Motor neuron (in vitro differentiated cells): ENCODE data around the gene RAD21L1. TPM values are rescaled to one million over a fixed set of nuclear protein-coding genes. Genes with fewer than 3 reads are reported as not detected.

Experiments
- ATAC-seq, 8 experiments: fragments of 200-7000 bp; cut with Tn5 transposase; replicated peaks in 6 of 8; 2 replicates each; pipeline ENCODE4 v1.8.0; 2021; ENCODE audit warnings: mild to moderate bottlenecking in 8 of 8, moderate library complexity in 8 of 8
- H3K27ac ChIP-seq, 2 donors: fragments of 250-450 bp; sonication (Bioruptor Pico); 2 replicates each; pipeline ENCODE4 v1.9.0; 2021; ENCODE audit warnings: antibody characterized with exemption in 2 of 2, mild to moderate bottlenecking in 2 of 2, moderate library complexity in 1 of 2
- H3K4me1 ChIP-seq, 2 donors: fragments of 250-450 bp; sonication (Bioruptor Pico); replicated peaks in 1 of 2; 2 replicates each; pipeline ENCODE4 v1.6.1; 2021; ENCODE audit warnings: antibody characterized with exemption in 2 of 2, mild to moderate bottlenecking in 2 of 2, moderate library complexity in 1 of 2
- H3K4me3 ChIP-seq, 5 donors: fragments of 250-450 bp; sonication (Bioruptor Pico); 2 replicates each; pipeline ENCODE4 v1.9.0; 2021; ENCODE audit warnings: antibody characterized with exemption in 5 of 5, mild to moderate bottlenecking in 5 of 5, moderate library complexity in 4 of 5
- WGBS, 10 experiments: fragments of 450-650 bp; shearing (Covaris generic); methylation state at CpG; one replicate each; pipeline ENCODE4 v1.0.0; 2022; 5-methylcytosine and 5-hydroxymethylcytosine counted together
- in situ Hi-C, 9 experiments: fragments of 400-800 bp; cut with MboI; loops; one replicate each; pipeline ENCODE4 v1.15.0; 2021; ENCODE audit warnings: low sequenced_read_pairs in 9 of 9, low pct_unique_long_range_greater_than_20kb in 2 of 9; ENCODE audit not compliant: unreplicated experiment in 9 of 9
- total RNA-seq, 8 experiments: library from RNA; unstranded; fragments of 300-600 nt; gene quantifications; 2 replicates each; pipeline versions ENCODE4 v1.2.3 to v1.2.4, GENCODE V29; 2022

Gene RAD21L1
- total RNA-seq, 8 experiments from 2014 or later, result not detected

DNA sequence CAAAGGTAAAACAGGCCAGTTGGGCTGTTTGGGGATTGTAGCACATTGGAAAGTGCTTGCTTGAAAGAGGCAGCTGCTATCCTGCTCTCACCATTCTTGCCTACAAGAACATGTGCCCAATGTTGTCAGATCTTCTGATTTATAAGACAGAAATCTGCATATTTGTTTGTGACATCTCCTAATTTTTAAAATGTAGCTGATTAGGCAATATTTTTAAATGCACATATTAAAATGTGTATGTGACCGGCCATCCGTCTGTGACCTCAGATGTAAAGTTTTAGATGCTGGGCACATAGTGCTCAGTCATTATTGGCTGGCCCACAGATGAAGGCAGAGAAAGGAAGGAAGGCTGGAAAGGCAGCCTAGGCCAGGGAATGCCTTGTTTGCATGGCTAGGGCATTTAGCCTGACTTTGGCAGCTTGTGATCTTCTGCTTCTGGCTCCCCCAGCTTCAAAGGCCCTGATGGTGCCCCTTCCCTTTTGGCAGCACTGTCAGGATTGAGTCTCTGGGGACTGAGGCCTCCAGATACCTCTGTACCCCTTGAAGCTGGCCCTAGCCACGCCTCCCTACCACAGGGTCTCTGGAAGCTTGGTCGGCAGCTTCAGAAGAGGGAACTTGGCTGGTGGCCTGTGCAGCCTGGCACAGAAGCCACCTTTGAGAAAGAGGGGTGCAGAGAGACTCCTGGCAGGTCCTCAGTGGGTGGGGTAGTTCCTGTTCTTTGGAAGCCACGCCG is 46.7 kb downstream of the RAD21L1 start:
- WGBS, 10 experiments, result 0 to 83% (median 75%) methylated on average over 1 to 5 of the region's 6 CpGs; no CpG with 5 or more reads in 5 of the 10 experiments
- Histone ChIP-seq H3K4me1 (peaks cover 0 to 2% of the 10 kb centered on the region in 2 donors), H3K27ac (no peak overlapping the region), H3K4me3 (no peak overlapping the region)
- ATAC-seq, result peak in 3 of 8 experiments; percentile 47 to 51 (median 47)
- in situ Hi-C loops, result no loop called here

DNA sequence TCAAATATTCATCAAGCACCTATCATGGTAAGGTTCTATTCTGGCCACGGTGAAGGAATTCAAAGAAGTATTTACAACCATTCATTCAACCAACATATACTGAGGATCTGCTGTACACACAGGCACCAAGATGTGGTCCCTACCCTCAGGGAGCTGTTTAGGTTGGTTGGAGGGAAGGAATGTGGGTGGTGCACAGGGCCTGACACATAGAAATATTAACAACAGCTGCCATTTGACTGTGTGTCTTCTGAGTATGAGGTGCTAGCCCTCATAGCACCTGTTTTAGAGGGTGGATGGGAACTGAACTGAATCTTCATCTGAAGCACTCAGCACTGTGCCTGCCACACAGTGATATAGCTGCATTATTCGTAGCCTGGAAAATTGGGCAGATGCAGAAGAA is 47.5 kb downstream of the RAD21L1 start:
- Histone ChIP-seq H3K4me3 (no peak overlapping the region), H3K27ac (no peak overlapping the region), H3K4me1 (no peaks in the 10 kb centered on the region)
- in situ Hi-C loops, result no loop called here
- 0 to 100% (median 80%) methylated on average over 1 to 2 of the region's 2 CpGs; no CpG with 5 or more reads in 3 of the 10 experiments for WGBS, 10 experiments
- peak in 3 of 8 experiments; percentile 45 to 85 (median 70) for ATAC-seq

DNA sequence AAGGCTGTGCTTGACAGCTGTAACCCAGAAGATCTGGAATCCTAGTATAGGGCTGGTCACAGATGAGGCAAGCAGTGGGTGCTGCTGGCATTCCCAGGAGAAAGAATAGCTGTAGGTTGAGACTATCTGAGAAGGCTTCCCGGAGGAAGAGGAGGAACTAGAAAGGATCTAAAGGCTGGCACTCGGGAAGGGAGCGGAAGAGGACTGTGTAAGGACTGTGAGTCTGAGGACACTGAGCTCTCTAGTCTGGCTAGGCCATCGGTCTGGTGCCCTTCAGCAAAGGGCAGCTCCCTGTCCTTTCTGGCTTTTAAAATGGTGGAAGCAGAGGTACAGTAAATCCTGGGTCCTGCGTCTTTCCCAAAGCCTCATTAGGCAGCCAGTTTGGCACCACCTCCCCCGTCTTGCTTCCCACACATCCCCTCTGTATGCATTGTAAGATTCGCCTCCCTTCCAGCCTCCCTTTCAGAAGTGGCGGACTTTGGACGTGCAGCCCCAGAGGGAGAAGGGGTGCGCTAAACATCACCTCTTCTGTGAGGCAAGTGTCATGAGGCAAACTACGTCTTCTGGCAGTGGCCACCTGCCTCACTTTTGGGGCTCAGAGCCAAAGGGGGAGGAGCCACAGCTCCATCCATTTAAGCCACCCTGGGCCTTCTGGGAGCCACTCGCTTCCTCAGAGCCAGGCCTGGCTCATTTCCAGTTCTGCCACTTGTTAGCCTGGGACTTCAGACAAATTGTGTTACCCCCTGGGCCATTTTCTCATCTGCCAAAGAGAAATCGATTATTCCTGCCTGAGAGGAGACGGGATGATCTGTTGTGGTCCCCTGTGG is 48.9 kb downstream of the RAD21L1 start:
- Histone ChIP-seq H3K27ac (no peak overlapping the region), H3K4me3 (no peak overlapping the region), H3K4me1 (no peaks in the 10 kb centered on the region)
- peak in 3 of 8 experiments; percentile 25 to 67 (median 42) for ATAC-seq
- in situ Hi-C loops, result no loop called here
- 50 to 90% (median 73%) methylated on average over 1 to 7 of the region's 14 CpGs; no CpG with 5 or more reads in 2 of the 10 experiments for WGBS, 10 experiments

DNA sequence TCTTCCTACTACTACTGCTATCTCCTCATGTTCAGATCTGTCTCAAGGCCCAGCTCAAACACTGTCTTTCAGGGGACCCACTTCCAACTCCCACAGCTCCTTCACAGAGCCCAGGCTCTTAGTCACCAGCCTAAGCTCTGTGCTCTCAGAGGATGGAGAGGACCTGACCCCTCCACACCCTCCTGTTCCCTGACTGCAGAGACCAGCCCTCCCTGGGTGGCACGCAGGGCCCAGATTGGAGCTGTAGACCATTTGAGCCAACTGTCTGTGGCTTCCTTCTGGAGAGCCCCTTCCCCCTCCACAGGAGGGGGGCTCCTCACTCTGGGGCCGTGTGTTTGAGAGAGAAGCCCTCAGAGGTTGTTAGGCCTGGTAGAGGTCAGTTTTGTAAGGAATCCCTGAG is 50.1 kb downstream of the RAD21L1 start:
- no peak for ATAC-seq
- H3K4me3 ChIP-seq, result no peak overlapping the region
- no peak overlapping the region for H3K27ac ChIP-seq
- in situ Hi-C loops, result no loop called here
- 17 to 73% (median 50%) methylated on average over 1 to 2 of the region's 2 CpGs; no CpG with 5 or more reads in 7 of the 10 experiments for WGBS, 10 experiments
- no peaks in the 10 kb centered on the region for H3K4me1 ChIP-seq

DNA sequence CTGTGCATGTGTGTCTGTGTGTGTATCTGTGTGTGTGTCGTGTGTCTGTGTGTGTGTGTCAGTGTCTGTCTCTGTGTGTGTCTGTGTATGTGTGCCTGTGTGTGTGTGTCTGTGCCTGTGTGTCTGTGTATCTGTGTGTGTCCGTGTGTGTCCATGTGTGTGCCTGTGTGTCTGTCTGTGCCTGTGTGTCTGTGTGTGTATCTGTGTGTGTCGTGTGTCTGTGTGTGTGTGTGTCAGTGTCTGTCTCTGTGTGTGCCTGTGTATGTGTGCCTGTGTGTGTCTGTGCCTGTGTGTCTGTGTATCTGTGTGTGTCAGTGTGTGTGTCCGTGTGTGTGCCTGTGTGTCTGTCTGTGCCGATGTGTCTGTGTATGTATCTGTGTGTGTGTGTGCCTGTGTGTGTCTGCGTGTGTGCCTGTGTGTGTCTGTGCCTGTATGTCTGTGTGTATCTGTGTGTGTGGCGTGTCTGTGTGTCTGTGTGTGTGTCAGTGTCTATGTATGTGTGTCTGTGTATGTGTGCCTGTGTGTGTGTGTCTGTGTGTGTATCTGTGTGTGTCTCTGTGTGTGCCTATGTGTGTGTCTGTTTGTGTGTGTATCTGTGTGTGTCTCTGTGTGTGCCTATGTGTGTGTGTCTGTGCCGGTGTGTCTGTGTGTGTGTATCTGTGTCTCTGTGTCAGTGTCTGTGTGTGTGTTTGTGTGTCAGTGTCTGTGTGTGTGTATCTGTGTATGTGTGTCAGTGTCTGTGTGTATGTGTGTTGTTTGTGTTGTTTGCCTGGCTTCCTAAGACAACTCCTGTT is 51.9 kb downstream of the RAD21L1 start:
- in situ Hi-C loops, result no loop called here
- 67 to 100% (median 90%) methylated on average over 1 to 5 of the region's 8 CpGs; no CpG with 5 or more reads in 3 of the 10 experiments for WGBS, 10 experiments
- no peak overlapping the region for H3K4me3 ChIP-seq
- no peaks in the 10 kb centered on the region for H3K4me1 ChIP-seq
- ATAC-seq, result no peak
- H3K27ac ChIP-seq, result no peak overlapping the region

DNA sequence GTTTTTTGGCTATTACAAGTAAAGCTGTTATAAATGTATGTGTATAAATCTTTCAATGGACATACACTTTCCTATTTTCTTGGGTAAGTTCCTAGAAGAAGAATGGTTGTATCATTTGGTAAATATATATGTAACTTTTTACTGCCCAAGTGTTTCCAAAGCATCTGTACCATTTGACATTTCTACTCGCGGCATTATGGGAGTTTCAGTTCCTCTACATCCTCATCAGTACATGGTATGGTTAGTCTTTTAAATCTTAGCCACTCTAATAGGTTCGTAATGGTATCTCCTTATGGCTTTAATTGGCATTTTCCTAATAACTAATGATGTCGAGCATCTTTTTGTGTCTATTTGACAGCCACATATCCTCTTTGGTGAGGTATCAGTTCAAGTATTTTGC is 53.1 kb downstream of the RAD21L1 start:
- Histone ChIP-seq H3K4me1 (peaks cover 5 to 9% of the 10 kb centered on the region in 2 donors), H3K27ac (no peak overlapping the region), H3K4me3 (no peak overlapping the region)
- 69 to 97% (median 85%) methylated on average over 2 to 4 of the region's 4 CpGs; no CpG with 5 or more reads in 1 of the 10 experiments for WGBS, 10 experiments
- in situ Hi-C loops, result no loop called here
- ATAC-seq, result no peak

DNA sequence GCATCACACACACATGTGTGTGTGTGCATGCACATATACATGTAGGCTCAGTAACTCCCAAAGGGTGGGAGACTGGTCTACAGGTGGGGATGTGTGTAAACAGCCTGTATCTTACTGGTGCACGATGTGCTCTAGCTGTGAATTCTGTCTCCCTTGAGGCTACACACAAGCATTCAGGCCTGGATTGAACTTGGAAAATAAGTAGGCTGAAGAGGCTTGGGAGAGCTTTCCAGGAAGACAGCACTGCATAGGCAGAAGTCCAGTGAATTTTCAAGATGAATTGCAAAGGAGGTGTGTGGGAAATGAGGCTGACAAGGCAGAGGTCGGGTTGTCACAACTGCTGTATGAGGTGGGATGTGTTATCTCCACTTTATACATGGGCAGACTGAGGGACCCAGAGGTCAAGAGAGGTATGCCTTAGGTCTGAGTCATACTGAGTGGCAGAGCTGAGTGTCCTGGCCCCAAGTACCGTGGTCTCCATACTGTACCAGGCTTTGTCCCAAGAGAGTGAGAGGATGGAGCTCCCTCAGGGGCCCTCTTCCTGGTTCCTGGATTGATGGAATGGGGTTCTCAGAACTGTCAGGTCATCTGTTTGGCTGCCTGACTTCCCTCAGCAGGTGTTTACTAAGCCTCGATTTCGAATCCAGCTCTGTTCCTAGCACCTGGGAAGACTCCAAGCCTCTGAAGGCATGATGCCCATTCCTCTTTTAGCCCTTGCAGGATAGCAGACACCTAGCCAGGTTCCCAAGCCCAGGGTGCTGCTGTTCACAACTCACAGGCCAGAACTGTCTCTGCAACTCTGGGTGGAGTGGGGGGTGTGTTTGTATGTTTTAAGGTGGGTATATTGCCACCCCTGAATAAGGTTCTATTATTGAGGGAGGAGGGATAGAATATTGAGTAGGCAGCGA is 54.6 kb downstream of the RAD21L1 start:
- Histone ChIP-seq H3K4me3 (no peak overlapping the region), H3K4me1 (peaks cover 14 to 17% of the 10 kb centered on the region in 2 donors), H3K27ac (no peak overlapping the region)
- 53 to 92% (median 63%) methylated on average over 1 to 6 of the region's 6 CpGs; no CpG with 5 or more reads in 4 of the 10 experiments for WGBS, 10 experiments
- ATAC-seq, result peak in 3 of 8 experiments; percentile 45 to 68 (median 51)
- in situ Hi-C loops, result no loop called here

DNA sequence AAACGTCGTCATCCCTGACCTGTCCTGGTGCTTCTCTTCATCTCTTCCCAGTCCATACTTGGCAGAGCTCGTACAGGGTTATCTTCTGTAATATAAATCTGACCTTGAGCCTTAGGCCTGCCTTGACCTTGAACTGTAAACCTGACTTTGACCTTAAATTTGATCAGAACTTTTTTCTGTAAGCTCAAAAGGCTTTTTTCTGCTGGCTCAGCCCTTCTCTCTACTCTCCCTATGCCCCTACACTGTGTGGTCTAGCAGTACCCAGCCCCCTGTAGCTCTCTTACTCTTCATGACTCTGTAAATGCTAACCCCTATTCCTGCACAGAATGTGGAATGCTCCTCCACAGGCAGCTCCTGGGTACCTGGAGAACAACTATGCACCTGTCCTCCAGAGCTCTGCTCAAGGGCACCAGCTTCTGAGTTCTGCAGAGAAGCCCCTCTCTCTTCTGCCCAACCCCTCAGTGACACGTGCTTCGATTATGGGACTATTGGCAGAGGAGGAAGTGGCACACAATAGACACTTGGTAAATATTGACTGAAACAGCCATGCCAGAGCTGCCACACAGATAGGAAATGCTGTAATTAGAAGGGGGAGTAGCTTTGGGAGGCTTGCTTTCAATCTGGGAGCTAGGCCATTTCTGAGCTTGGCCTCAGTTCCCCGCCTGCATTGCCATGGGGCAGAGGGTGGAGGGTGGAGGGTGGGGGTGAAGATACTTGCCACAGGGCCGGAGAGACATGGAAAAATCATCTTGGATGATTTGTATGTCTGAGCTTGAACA is 55.6 kb downstream of the RAD21L1 start:
- no peak overlapping the region for H3K4me3 ChIP-seq
- WGBS, 10 experiments, result 36 to 100% (median 83%) methylated on average over 1 to 7 of the region's 7 CpGs
- H3K4me1 ChIP-seq, result peaks cover 14 to 17% of the 10 kb centered on the region in 2 donors
- H3K27ac ChIP-seq, result no peak overlapping the region
- in situ Hi-C loops, result no loop called here
- peak in 2 of 8 experiments; percentile 31 to 73 for ATAC-seq

DNA sequence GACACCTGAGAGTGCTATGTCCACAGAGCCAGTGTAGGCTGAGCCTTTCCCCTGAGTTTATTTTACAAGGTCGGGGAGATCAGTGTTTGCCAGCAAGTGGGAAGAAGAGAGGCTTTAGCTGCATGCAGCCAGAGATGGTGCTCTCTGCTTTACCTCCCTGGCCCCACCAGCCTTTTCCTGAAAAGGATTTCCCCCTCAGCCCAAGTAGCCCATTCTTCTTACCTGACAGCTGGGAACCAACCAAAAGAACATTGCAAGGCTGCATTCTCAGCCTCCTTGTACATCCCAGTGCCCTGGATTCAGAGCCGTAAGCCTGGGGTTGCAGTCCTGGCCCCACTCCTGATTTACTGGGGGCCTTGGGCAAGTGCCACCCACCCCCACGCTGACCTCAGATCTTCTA is 57.1 kb downstream of the RAD21L1 start:
- WGBS, 10 experiments, result 10 to 83% (median 50%) methylated on average over 1 to 2 of the region's 3 CpGs; no CpG with 5 or more reads in 5 of the 10 experiments
- in situ Hi-C loops, result no loop called here
- Histone ChIP-seq H3K4me3 (no peak overlapping the region), H3K4me1 (peaks cover 14 to 17% of the 10 kb centered on the region in 2 donors), H3K27ac (no peak overlapping the region)
- ATAC-seq, result no peak

DNA sequence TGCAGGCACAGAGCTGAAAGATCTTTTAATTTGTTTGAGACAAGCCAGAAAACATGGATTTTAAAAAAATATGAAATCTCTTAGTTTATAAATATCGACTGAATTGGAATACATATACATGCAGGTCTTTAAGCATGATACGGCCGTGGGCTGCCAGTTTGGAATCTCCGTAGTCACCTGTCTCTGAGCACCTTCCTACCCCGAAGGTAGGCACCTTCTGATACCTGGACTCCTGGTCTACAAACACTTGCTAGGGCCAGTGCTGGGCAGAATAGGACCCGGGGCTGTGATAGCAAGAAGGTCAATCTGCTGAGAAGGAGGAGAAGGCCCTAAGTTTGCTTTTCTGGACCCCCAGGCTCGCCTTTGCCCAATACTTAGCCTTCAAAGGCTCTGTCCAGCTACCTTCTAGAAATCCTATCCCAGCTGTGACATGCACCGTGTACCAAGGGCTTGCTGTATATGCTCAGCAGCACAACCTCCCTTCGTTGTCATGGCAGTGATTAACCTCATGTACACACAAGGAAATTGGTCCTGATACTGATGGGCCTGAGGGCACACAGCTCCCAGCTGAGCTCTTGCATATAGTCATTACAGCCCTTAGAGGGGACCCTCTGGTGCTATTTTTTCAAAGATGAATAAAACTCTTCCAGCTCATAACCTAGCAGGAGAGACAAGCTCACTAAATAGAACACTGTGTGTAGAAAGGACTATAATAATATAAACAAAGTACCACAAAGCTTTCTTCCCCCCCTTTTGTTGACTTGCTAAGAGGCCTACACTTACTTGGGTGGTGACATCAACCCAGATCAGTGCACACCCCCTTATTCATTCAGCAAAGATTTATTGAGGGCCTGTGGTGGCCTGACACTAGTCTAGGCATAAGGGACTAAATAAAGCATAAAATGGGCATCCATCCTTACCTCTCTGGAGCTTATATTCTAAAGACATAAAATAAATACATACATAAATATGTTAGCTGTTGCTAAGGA is 58.0 kb downstream of the RAD21L1 start:
- ATAC-seq, result peak; percentile 22 to 87 (median 73)
- Histone ChIP-seq H3K27ac (no peak overlapping the region), H3K4me3 (no peak overlapping the region), H3K4me1 (peaks cover 14 to 17% of the 10 kb centered on the region in 2 donors)
- in situ Hi-C loops, result no loop called here
- 40 to 93% (median 72%) methylated on average over 1 to 8 of the region's 9 CpGs; no CpG with 5 or more reads in 1 of the 10 experiments for WGBS, 10 experiments
